RWPE1 (cell line): ENCODE results near the gene BAHD1.
"Not testable (repeated sequence)": the region's sequence is repeated elsewhere in the genome, so short reads cannot be mapped to it uniquely, and the experiment has no call there.

ENCODE experiments used
- CTCF ChIA-PET: fragments of 350-600 bp; sonication (Branson Sonifier 250); formaldehyde crosslinking; extraction: SDS; loops from one replicate; lab custom pipeline; 2021; lab: Yijun Ruan, JAX
- POLR2A ChIA-PET: fragments of 400-600 bp; formaldehyde crosslinking; extraction: SDS; loops from one replicate; lab custom pipeline; 2020; ENCODE audit warnings: antibody characterized with exemption; ENCODE audit not compliant: low non-redundant PET; lab: Yijun Ruan, JAX
- DNase-seq: peaks from one replicate; pipeline ENCODE4 v3.0.0; 2012; ENCODE audit warnings: low spot score
- H3K27ac ChIP-seq: fragments of 450-650 bp; 2 replicates; pipeline ENCODE4 v1.5.1; 2017
- CTCF ChIP-seq: fragments of 450-650 bp; conservative IDR thresholded peaks from 2 replicates; pipeline ENCODE4 v1.5.1; 2017; ENCODE audit warnings: low read depth, mild to moderate bottlenecking

BAHD1 gene

GRCh38 chr15:40446144-40446543, 5.4 kb downstream of the BAHD1 start:
- no peak for DNase-seq
- POLR2A ChIA-PET, result no interaction called here
- TF ChIP-seq CTCF, result no peak

DNA sequence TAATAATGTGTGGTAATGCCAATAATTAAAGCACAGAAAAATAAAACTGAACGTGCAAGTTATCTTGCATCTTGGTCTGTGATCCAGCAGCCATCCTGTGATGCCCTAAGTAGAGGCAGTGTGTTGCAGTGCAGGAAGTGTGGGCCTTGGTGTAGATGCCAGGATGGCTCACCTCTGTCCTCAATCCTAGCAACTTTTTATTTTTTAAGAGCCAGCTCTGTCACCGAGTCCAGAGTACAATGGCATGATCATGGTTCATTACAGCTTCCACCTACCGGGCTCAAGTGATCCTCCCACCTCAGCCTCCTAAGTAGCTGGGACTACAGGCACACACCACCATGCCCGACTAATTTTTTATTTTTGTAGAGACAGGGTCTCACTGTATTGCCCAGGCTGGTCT, 7.6 kb downstream of the BAHD1 start:
- no peak for TF ChIP-seq CTCF
- POLR2A ChIA-PET, result no interaction called here
- CTCF ChIA-PET, result interaction anchor here (1.2 kb wide), 1 partner anchor 57 kb away, joined by 5 read pairs; no protein-coding TSS in a partner anchor
- DNase-seq, result no peak
- H3K27ac ChIP-seq, result 0 out of 2 replicates have a peak overlapping the region, but pooled peaks have one; percentile 0

More at GRCh38 chr15:40446144-40446543, 5.4 kb downstream of the BAHD1 start:
- CTCF ChIA-PET, result interaction anchor here (0.6 to 1.1 kb wide), 2 partner anchors 61 to 76 kb away, joined by 3 to 5 read pairs; no protein-coding TSS in a partner anchor
- H3K27ac ChIP-seq, result peak overlapping the region; percentile 74

GRCh38 chr15:40449275-40449674, 8.5 kb downstream of the BAHD1 start:
- CTCF ChIA-PET, result interaction anchor here (0.7 to 1.2 kb wide), 3 partner anchors 56 to 140 kb away, joined by 3 to 6 read pairs (median 5); no protein-coding TSS in a partner anchor
- no peak for DNase-seq
- no peak for TF ChIP-seq CTCF
- POLR2A ChIA-PET, result no interaction called here
- no peak overlapping the region; the same call in 1 of the 2 replicates for H3K27ac ChIP-seq

DNA sequence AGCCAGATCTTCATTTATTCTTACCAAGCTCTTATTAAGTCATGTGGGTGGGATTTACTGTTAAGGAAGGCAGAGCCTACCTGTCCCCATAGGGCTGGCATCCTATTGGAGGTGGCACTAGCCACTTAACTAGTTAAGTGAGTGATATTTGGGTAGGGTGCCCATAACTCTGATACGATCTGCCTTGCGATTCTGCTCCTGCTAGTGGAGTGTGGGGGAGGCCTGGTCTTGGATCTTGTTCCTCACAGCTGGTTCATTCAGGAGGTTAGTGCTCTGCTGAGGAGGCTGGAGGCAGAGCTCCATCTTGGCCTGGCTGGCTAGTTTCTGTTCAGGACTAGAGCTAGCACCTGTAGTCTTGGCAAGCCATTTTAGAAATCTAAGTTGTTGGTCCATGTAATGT, 9.3 kb downstream of the BAHD1 start:
- DNase-seq, result no peak
- no peak overlapping the region for H3K27ac ChIP-seq
- TF ChIP-seq CTCF, result no peak
- ChIA-PET CTCF (interaction anchor here (0.5 to 0.8 kb wide), 2 partner anchors 140 to 141 kb away, joined by 3 to 6 read pairs; no protein-coding TSS in a partner anchor), POLR2A (no interaction called here)

DNA sequence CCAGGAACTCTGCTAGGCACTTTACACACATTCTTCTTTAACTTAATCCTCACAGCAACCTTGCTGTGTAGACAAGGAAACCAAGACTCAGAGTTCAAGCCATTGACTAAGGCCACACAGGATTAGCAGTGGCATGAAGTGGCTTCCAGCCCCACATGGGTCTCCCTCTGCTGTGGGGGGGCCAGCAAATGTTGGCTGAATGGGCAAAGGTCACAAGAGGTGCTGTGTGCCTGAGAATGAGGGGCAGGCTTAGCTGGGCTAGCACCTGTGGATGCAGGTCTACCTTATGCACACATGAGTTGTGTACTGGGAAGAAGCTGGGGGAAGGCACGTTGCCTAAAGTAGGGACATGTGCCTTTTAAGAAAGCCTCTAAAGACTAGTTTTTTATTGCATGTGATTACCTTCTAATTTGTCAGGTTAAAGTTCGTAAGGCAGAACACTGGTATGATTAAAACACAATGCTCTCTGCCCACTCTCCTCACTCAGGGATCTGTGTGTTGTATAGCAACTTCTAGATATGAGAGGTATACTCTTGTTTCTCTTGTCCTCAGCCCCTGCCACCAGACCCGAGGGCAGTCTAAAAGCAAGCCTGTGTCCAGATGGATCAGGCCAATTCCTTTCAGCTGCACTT, 10.9 kb downstream of the BAHD1 start:
- ChIA-PET POLR2A (no interaction called here), CTCF (interaction anchor here (0.5 kb wide), 1 partner anchor 118 kb away, joined by 4 read pairs; no protein-coding TSS in a partner anchor)
- no peak overlapping the region for H3K27ac ChIP-seq
- TF ChIP-seq CTCF, result no peak
- DNase-seq, result no peak

DNA sequence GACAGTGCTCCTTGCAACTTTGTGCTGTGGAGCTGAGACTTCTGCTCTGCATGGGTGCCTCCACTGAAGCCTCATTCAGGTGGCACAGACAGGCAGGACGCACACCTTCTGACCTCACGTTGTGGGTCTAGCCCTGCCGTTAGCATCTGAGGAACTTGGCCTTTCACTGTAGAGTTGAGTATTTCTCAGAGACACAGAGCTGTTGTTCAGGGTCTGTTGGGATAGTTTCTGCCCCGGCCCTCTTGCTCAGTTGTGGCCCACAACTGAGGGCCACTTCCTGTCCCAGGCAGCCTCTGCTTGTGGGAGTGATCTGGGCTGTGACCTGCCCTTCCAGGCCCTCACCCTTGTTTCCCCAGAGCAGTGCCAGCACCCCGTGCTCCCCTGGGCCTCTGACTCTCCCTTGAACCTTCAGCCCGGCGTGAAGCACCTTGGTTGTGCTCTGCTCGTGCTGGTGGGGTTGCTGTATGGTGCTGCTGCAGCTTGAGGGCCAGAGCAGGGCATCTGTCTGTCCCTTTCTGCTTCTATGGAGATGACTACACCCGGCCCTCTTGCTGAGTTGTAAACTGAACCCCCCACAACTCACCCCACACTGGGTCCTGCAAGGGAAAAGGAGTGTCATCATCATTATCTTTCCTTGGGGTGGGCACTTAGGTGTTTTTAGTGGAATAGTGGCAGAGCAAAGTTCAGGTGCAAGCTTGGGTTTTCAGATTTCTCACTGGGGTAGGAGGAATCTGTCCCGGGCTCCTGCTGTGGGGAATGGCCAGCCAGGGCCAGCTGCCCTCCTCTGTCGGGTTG, 11.7 kb downstream of the BAHD1 start:
- ChIA-PET CTCF (interaction anchor here (0.5 kb wide), 1 partner anchor 119 kb away, joined by 4 read pairs; no protein-coding TSS in a partner anchor), POLR2A (no interaction called here)
- H3K27ac ChIP-seq, result peak overlapping the region; percentile 41
- no peak for TF ChIP-seq CTCF
- DNase-seq, result no peak

- H3K27ac ChIP-seq, result peak overlapping the region; percentile 89
- CTCF ChIA-PET, result interaction anchor here (1.7 kb wide), 1 partner anchor 12 kb away, joined by 3 read pairs; no protein-coding TSS in a partner anchor
- DNase-seq, result not testable (repeated sequence)
- POLR2A ChIA-PET, result interaction anchor here (0.6 kb wide), 1 partner anchor 9 kb away, joined by 4 read pairs; no protein-coding TSS in a partner anchor
Observed at GRCh38 chr15:40453941-40454340, 13.2 kb downstream of the BAHD1 start.
